ENCODE measurements around the gene NFASC.

DNA sequence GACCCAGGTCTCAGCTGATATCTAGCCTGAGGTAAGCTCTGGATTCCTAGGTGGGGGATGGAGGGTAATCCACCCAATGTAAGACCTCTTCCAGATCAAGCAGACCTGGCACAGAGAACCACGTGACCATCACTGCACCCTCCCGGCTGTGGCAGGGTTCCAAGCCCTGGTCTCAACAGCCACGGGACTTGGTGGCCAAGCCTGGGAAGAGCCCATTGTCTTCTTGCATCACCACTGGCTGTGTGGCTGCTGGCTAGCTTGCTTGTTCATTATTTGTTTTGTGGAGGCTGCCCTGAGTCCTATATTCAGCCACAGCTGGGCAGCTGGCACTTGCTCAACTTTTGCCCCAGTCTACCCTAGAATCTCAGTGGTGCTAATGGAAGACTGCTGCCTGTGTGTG is 24.1 kb upstream of the NFASC start:
- no peak for TF ChIP-seq CTCF (IDR thresholded peaks at IDR 0.05; ENCODE audit: insufficient read depth, low read depth, low read length)
- TF ChIP-seq EZH2 (IDR thresholded peaks at IDR 0.05; ENCODE audit: insufficient read depth, low read length): no peak

Measured in astrocyte (in vitro differentiated cells and primary cell).